HG03280 (cell line): ENCODE measurements around the gene MYO18B.
"Not testable (repeated sequence)": the region's sequence is repeated elsewhere in the genome, so short reads cannot be mapped to it uniquely, and the experiment has no call there.

Experiments used
- ATAC-seq: cut with Tn5 transposase; IDR thresholded peaks from one replicate; pipeline ENCODE4 v1.9.1; 2021; ENCODE audit warnings: mild to moderate bottlenecking, moderate library complexity; ENCODE audit not compliant: unreplicated experiment

MYO18B gene

DNA sequence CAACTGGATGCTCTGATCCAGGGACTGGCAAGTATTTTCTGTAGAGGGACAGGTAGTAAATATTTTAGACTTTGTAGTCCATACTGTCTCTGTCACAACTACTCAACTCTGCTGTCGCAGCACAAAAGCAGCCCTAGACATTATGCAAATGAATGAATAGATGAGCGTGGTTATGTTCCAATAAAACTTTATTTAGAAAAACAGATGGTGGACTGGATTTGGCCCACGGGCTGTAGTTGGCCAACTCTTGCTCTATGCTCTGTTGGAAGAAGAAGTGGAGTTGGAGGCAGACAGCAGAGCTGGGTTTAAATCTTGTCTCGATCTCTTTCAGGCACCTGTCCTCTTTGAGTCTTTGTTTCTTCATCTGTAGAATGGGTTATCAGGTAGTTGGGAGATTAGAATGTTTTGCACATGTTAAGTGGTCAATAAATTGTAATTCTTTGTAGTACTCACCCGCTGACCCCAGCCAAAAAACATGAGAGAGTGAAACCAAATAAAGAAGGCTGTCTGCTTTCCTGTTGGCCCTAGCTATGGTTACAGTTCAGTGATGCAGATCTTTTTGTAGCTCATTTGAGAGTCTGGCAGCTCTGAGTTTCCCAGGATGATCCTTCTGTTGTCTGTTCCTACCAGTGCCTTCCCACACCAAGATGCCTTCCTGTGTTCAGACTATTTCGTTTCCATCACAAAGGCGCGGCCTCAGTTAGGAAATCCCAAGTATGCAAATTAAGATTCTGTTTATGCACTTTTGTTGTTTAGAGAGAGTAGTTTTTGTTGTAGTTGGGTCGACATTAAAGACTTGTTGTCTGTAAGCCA is 229.2 kb downstream of the MYO18B start:
- no peak for ATAC-seq

DNA sequence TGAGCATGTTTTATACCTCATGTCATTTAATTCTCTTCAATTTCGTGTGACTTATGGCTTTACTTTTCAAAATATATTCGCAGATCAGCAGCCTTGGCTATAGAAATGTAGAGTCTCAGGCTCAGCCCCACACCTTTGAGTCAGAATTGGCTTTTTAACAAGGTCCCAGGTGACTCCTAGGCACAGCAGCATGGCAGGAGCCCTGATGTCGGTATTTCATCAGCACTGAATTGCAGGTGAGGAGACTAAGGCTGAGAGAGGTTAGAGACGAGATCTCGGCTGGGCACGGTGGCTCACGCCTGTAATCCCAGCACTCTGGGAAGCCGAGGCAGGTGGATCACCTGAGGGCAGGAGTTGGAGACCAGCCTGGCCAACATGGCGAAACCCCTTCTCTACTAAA is 230.4 kb downstream of the MYO18B start:
- no peak for ATAC-seq

DNA sequence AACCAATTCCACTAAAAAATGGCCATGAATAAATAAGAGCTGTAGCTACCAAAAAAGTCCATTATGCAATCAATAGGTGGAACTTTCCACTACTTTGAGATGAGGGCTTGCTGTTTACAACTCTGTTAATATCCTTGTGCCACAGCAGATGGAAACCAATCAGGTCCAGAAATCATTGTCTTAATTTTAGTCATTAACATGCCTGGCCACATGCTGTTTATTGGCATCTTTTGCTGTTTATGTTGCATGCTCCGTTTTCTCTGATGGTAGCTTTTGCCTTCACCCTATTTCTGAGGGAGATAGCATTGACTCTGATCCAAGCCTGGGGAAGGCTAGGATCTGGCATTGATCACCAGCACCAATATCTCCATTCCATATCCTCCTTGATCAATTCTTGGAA is 234.4 kb downstream of the MYO18B start:
- ATAC-seq: no peak

DNA sequence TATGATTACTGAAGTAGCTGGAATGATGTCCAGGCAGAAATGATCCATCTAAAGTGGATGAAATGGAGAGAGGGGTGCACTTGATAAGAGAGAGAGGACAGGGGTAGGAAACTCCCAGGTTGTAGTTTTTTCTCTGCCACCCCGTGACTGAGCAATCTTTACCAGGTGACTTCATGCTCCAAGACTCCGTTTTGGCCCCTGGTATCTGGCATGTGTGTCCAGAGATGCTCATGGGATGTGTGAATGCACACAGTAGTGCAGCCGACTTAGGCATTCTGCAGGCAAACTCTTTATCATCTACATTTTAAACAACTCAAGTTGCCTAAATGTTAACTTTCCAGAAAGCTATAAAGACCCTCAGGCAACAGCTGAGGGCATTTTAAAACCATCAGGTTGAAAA is 238.0 kb downstream of the MYO18B start:
- ATAC-seq: no peak

GRCh38 chr22:25984911-25985310 is 242.9 kb downstream of the MYO18B start:
- not testable (repeated sequence) for ATAC-seq

- ATAC-seq: no peak
Measured at GRCh38 chr22:25987948-25988347, 246.0 kb downstream of the MYO18B start.

DNA sequence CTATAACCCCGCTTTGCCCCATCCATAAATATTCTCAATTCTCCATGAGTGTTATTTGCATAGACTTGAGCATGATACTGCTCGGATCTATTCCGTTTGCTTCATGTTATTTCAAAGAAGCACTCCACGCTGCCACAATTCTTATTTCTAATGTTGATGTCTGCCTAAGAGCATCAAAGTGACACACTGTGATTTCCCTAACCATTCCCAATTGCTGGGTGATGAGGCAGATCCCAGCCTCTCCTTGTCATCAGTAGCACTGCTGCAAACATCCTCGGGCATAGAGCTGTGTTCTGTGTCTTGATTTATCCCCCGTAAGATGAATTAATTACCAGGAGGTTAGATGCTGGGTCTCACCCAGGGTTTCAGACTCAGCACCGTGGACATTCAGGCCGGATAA is 249.0 kb downstream of the MYO18B start:
- no peak for ATAC-seq

DNA sequence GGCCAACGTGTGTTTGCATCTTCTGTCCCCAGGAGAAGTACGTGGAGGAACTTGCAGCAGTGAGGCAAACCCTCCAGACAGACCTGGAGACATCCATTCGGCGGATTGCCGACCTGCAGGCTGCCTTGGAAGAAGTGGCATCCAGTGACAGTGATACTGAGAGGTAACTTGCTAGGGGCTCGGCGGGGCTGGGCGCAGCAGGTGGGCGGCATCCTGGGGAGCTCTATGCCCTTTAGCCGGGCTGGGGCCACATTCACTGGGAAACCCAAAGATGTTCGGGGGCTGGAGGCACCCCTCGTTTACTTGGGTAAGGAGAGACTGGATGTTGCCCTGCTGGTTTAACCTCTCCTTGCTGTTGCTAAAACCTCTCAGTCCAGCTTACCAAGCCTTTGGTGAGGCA is 250.3 kb downstream of the MYO18B start:
- no peak for ATAC-seq

DNA sequence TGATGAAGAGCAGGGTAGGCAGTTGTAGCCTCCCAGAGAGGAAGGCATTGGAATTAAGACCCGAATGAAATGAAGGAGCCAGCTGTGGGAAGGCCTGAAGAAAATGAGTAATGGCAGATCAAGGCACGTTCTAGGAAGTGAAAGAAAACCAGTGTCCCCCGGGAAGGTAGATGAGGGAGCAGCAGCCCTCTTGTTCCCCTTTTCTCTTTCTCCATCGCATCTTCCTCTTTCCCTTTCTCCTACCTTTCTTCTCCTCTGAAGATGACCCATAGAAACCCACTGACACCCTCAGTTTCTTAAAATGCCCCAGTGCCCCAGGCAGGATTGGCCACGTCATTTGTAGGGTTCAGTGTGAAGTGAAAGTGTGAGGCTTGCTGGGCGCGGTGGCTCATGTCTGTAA is 254.7 kb downstream of the MYO18B start:
- no peak for ATAC-seq

- no peak for ATAC-seq
Measured at GRCh38 chr22:25997886-25998775, 256.1 kb downstream of the MYO18B start.

DNA sequence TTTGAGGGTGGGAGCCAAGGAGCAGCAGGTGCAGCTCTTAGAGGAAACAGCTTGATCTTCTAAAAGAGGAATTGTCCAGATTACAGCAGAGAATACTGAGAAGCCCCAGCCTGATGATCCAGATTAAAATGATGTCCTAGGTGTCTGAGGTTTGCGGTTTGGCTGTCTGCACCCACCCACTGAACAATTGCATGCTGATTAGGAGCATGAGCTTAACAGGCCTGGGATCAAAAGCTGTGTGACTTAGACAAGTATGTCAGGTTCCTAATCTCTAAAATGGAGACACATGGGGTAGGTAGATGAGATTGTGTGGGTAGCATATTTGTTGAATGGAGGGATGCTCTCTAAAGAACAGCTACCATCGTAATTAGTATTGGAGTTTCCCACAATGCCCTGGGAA is 260.5 kb downstream of the MYO18B start:
- ATAC-seq: no peak

DNA sequence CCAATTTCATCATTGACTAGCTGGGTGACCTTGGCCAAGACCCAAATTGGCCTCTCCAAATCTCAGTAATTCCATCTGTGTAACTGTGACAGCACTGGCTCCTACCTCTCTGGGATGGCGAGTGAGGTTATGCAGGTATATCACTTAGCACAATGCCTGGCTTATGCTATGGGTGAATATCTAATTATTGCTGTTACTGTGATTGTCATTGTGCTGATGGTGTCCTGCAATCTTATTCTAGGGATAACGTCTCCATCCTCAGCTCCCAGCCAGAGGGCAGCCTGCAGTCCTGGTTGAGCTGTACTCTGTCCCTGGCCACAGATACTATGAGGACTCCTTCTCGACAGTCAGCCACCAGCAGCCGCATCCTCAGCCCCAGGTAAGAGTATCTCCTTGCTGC is 262.5 kb downstream of the MYO18B start:
- no peak for ATAC-seq

- ATAC-seq: no peak
Measured at GRCh38 chr22:26008587-26008986, 266.6 kb downstream of the MYO18B start.

DNA sequence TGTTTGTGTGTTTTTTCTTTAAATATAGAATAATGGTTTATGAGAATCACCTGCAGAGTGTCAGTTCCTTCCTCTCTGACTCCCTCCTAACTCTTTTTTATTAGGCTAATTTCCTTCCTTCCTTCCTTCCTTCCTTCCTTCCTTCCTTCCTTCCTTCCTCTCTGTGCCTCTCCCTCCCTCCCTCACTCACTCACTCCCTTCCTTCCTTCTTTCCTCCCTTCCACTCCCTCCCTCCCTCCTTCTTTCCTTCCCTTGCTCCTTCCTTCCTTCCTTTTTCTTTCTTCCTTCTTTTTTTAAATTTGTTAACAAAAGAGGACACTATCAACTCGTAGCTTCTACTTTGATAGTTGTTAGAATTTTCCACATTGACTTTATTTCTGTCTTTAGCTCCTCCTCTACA is 274.9 kb downstream of the MYO18B start:
- ATAC-seq: no peak

DNA sequence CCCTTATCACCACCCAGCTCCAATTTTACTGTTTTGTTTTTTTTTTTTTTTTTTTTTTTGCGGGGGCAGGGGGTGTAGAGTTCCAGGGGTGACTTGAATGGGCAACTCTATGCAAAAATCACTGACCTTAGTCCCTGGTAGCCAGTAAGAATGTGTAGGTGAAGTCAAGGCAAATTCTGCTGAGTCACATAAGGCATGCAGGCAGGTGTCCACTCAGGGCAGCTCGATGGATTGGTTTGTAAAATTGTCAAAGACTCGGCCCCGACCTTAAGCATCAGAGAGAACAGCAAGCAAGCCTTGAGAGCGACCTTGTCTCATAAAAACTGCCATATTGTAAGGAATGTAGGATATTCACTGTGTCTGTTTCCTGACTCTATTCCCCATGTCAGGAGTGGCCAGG is 275.9 kb downstream of the MYO18B start:
- ATAC-seq: no peak

DNA sequence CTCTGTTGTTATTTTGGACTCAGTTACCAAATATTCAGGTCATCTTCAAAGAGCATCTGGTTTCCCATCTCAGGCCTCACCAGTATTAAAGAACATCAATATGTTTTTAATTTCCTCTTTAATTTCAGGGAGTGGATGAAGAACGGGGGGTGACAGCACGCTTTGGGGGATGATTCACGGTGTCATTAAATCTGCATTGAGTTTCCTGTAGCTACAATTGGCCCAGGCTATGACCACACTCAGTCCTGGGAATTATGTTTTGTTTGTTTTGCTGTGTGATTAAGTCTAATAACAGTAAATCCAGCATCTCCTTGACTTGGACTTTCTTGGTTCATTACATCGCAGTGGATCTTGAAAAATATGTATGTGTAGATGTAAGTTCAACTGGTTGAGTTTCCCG is 277.6 kb downstream of the MYO18B start:
- ATAC-seq: no peak

DNA sequence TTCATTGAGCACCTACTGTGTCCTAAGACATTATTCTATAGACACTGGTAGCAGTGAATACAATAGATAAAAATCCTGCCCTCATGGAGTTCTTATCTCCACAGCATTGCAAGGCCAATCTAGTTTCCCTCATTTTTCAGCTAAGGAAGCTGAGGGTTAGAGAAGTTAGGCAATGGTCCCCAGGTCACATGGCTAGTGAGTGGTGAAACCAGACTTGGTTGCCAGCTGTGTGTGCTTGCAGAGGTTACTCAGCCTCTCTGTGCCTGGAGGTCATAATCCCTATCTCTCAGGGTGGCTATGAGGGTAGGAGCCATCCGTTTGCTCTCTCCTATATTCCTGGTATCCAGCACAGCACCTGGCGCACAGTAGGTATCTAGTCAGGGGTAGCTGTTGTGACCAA is 279.5 kb downstream of the MYO18B start:
- ATAC-seq: no peak

DNA sequence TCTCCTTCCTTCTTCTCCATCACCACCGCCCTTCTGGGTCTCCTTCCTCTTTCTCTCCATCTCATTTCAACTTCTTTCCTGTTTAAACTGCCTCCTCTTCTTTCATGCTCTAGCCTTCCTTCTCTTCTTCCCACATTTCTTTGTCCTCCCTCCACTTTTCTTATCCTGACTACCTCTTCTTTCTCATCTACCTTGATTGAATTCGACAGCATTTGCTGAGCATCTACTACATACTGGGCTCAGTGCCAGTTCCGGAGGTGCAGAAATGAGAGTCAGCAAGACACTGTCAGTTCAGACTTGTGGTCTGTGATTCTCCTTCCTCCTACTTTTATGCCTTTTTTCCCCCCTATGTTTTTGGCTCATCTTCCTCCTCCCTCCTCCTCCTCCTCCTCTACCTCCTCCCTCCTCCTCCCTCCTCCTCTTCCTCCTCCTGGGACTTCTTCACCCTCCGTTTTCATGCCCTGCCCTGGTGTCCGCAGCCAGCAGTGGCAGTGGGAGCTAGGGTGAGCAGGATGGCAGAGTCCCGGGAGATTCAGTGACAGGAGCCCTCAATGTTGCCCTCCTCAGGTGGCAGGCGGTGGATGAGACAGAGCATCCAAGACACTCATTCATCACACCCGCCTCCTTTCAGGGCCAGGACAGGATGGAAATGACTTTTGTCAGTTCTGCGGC is 281.3 kb downstream of the MYO18B start:
- no peak for ATAC-seq

DNA sequence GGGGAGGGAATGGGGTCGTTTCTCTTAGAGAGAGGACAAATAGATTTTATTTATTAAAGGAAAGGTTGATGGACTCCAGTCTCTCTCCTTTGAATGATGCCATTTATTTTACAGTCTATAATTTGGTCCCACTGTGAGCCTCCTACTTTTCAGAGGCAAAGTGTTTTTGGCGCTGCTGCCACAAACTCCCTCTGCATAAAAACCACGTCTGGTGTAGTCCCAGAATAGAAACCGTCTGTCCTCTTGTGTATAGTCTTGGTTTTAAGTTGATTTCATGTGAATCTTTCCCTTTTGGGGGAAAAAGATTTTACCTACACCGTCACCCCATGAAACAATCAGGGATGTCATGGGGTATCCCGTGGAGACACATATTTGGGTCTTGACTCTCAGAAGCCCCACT is 283.6 kb downstream of the MYO18B start:
- ATAC-seq: no peak

- ATAC-seq: no peak
Measured at GRCh38 chr22:26027341-26027740, 285.4 kb downstream of the MYO18B start.

DNA sequence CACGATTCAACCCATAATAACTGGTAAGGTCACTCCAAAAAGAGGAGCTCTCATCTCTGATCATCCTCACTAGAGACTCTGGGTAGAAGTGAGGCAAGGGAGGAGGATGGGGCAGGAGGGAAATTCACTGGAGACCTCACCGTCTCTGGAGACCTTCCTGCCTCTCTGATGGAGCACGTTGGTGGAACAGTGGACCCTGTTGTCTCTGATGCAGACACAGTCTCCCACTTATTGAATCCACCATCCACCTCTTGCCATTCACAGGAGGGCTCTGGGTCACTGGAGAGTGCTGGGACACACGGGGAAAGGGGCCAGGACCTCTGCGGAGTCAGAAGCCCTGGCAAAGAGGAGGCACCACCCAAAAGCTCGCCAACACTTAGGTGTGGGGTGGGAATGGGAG is 289.7 kb downstream of the MYO18B start:
- ATAC-seq: no peak

GRCh38 chr22:26033071-26033470 is 291.1 kb downstream of the MYO18B start:
- ATAC-seq: no peak
